ENCODE data around the gene CDKN1B. TPM values are rescaled to one million over a fixed set of nuclear protein-coding genes. Genes with fewer than 3 reads are reported as not detected.

The CDKN1B gene
- total and polyA plus RNA-seq, 2 experiments from 2014 or later, result 7.0 to 46.0 TPM

DNA sequence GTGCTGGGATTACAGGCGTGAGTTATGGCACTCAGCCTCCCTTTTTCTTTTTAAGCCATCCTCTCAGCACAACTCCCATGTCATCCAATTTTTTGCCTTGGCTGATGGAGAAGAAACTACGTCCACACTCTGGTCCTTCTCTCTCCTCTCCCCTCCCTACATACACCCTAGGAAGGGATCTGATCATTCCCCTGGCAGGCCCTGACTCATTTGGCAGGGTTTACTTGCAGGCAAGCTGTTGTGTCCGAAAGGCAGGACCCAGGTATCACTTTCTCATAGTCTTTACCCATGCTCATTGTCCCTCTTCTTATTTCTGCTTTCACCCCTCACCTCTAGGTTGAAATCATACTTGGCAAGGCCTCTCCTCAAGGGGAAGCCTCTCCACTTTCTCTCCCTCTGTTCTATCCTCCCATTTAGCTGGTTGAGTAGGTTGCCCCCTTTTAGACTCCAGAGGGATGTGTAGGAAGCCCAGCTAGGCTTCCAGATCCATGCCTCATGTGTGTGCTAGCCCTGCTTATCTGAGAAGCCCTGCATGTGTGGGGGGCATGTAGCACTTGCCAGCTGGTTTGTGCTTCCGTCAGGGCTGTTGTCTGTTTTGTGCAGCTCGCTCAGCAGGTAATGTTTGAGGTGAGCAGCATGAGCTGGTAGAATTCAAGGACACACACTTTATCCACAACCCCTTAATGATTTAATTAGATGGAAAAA lies 36.0 kb upstream of the CDKN1B start:
- Histone ChIP-seq H4K20me1 (ENCODE audit: insufficient read depth, poor library complexity, severe bottlenecking) (no peaks in the 10 kb centered on the region), H2AFZ (no peak overlapping the region), H3K4me3 (no peak overlapping the region), H3K9me3 (ENCODE audit: low read depth) (no peaks in the 10 kb centered on the region), H3K79me2 (no peaks in the 10 kb centered on the region), H3K4me1 (ENCODE audit: insufficient read depth) (no peaks in the 10 kb centered on the region), H3K36me3 (replicated peaks; ENCODE audit: insufficient read depth, low read depth) (no peaks in the 10 kb centered on the region), H3K27me3 (no peaks in the 10 kb centered on the region), H3K27ac (no peak overlapping the region), H3K9me2 (replicated peaks; ENCODE audit: insufficient read depth) (no peaks in the 10 kb centered on the region), H3K4me2 (no peak overlapping the region)
- 87% methylated on average over 5 of the region's 5 CpGs for WGBS (ENCODE audit: low lambda C conversion rate, missing lambda C conversion rate)
- TF ChIP-seq EZH2phosphoT487 (IDR thresholded peaks at IDR 0.05; ENCODE audit: low read depth, severe bottlenecking, unreplicated experiment), result no peak
- TF ChIP-seq, protein P1, sequence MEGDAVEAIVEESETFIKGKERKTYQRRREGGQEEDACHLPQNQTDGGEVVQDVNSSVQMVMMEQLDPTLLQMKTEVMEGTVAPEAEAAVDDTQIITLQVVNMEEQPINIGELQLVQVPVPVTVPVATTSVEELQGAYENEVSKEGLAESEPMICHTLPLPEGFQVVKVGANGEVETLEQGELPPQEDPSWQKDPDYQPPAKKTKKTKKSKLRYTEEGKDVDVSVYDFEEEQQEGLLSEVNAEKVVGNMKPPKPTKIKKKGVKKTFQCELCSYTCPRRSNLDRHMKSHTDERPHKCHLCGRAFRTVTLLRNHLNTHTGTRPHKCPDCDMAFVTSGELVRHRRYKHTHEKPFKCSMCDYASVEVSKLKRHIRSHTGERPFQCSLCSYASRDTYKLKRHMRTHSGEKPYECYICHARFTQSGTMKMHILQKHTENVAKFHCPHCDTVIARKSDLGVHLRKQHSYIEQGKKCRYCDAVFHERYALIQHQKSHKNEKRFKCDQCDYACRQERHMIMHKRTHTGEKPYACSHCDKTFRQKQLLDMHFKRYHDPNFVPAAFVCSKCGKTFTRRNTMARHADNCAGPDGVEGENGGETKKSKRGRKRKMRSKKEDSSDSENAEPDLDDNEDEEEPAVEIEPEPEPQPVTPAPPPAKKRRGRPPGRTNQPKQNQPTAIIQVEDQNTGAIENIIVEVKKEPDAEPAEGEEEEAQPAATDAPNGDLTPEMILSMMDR (IDR thresholded peaks at IDR 0.05; ENCODE audit: poor library complexity), result no peak
- TF ChIP-seq EZH2 (IDR thresholded peaks at IDR 0.05; ENCODE audit: borderline replicate concordance), result no peak
- no peak for DNase-seq (ENCODE audit: low spot score)

DNA sequence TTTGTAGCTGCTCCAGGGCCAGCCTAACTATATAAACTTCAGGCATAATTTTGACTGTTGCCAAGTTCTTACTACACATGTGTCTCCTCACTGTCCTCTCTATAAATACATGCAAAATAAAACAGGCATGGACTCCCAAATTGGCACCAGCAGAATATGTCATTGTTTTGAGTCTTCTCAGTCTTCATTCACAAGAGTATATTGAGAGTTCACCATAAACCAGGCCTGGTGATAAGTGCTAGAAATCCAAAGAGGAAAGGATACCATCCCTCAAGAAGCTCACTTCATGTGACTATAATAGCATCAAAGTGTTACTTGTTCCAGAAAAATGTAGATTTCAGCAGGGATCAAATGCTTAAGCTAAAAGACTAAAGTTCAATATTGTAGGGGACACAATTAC lies 34.9 kb upstream of the CDKN1B start:
- TF ChIP-seq EZH2 (IDR thresholded peaks at IDR 0.05; ENCODE audit: borderline replicate concordance), result no peak
- TF ChIP-seq EZH2phosphoT487 (IDR thresholded peaks at IDR 0.05; ENCODE audit: low read depth, severe bottlenecking, unreplicated experiment), result no peak
- TF ChIP-seq, protein P1 (IDR thresholded peaks at IDR 0.05; ENCODE audit: poor library complexity), result no peak
- Histone ChIP-seq H3K4me1 (ENCODE audit: insufficient read depth) (no peaks in the 10 kb centered on the region), H3K27ac (no peak overlapping the region), H3K4me3 (no peak overlapping the region), H3K27me3 (no peaks in the 10 kb centered on the region), H3K79me2 (no peaks in the 10 kb centered on the region), H2AFZ (no peak overlapping the region), H3K4me2 (no peak overlapping the region), H3K36me3 (replicated peaks; ENCODE audit: insufficient read depth, low read depth) (no peaks in the 10 kb centered on the region), H3K9me3 (ENCODE audit: low read depth) (no peaks in the 10 kb centered on the region), H3K9me2 (replicated peaks; ENCODE audit: insufficient read depth) (no peaks in the 10 kb centered on the region), H4K20me1 (ENCODE audit: insufficient read depth, poor library complexity, severe bottlenecking) (no peaks in the 10 kb centered on the region)
- no peak for DNase-seq (ENCODE audit: low spot score)

DNA sequence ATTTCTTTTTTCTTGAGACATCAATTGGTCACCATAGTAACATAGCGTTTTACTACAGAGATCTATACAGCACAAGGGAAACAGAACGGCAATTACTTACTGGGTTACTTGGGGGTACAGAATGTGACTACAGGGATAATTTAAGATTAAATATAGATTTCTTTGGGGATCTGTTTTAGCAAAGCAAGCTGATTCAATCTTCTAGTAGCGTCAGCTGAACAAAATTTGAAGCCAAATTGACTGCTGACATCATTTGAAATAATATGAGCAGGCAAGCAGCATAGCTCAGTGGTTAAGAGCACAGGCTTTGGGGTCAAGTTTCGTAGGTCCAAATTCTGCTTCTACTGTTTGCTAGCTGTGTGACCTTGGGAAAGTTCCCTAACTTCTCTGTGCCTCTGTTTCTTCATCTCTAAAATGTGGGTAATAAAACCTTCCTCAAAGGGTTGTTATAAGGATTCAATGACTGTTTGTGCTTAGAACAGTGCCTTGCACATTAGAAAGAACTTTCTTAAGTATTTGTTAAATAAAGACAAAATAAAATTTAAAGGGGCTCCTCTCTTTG lies 34.0 kb upstream of the CDKN1B start:
- Histone ChIP-seq H3K36me3 (replicated peaks; ENCODE audit: insufficient read depth, low read depth) (no peaks in the 10 kb centered on the region), H3K4me1 (ENCODE audit: insufficient read depth) (no peaks in the 10 kb centered on the region), H3K27me3 (no peaks in the 10 kb centered on the region), H3K4me2 (no peak overlapping the region), H3K79me2 (no peaks in the 10 kb centered on the region), H3K9me3 (ENCODE audit: low read depth) (no peaks in the 10 kb centered on the region), H2AFZ (no peak overlapping the region), H3K9me2 (replicated peaks; ENCODE audit: insufficient read depth) (no peaks in the 10 kb centered on the region), H3K4me3 (no peak overlapping the region), H3K27ac (no peak overlapping the region), H4K20me1 (ENCODE audit: insufficient read depth, poor library complexity, severe bottlenecking) (no peaks in the 10 kb centered on the region)
- TF ChIP-seq EZH2phosphoT487 (IDR thresholded peaks at IDR 0.05; ENCODE audit: low read depth, severe bottlenecking, unreplicated experiment), result no peak
- TF ChIP-seq, protein P1 (IDR thresholded peaks at IDR 0.05; ENCODE audit: poor library complexity), result no peak
- no peak for TF ChIP-seq EZH2 (IDR thresholded peaks at IDR 0.05; ENCODE audit: borderline replicate concordance)
- DNase-seq (ENCODE audit: low spot score), result no peak
- 86% methylated on average over 4 of the region's 4 CpGs for WGBS (ENCODE audit: low lambda C conversion rate, missing lambda C conversion rate)
